ENCODE measurements around the gene DPH3. TPM values are rescaled to one million over a fixed set of nuclear protein-coding genes. Genes with fewer than 3 reads are reported as not detected.

DPH3 gene
- total RNA-seq, 1 donor from 2014 or later, result 30.5 TPM

DNA sequence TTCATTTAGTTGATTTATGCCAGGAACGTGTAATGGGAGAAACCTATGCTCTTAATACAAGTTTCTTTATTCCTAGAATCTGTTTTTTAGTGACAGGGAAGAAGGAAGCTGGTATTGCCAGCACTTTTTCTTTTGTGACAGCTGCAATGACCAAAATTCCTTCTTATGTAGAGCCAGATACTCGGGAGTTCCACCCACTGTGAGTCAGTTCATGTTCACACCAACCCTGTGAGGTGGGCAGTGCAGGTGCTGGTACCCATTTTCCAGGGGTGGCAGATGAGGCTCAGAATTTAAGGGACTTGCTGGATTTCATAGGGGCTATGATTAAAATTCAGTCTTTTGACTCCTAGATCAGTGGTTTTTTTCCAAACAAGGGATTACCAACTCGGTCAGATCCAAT, 35.0 kb upstream of the DPH3 start:
- H3K9me3 Mint-ChIP-seq (ENCODE audit: unreplicated experiment), result no peaks in the 10 kb centered on the region
- peaks cover 17% of the 10 kb centered on the region for H3K4me1 Mint-ChIP-seq (ENCODE audit: low read depth, unreplicated experiment)
- TF ChIP-seq, protein P1, sequence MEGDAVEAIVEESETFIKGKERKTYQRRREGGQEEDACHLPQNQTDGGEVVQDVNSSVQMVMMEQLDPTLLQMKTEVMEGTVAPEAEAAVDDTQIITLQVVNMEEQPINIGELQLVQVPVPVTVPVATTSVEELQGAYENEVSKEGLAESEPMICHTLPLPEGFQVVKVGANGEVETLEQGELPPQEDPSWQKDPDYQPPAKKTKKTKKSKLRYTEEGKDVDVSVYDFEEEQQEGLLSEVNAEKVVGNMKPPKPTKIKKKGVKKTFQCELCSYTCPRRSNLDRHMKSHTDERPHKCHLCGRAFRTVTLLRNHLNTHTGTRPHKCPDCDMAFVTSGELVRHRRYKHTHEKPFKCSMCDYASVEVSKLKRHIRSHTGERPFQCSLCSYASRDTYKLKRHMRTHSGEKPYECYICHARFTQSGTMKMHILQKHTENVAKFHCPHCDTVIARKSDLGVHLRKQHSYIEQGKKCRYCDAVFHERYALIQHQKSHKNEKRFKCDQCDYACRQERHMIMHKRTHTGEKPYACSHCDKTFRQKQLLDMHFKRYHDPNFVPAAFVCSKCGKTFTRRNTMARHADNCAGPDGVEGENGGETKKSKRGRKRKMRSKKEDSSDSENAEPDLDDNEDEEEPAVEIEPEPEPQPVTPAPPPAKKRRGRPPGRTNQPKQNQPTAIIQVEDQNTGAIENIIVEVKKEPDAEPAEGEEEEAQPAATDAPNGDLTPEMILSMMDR (IDR thresholded peaks at IDR 0.05; ENCODE audit: partially characterized antibody, unreplicated experiment), result no peak
- H3K27me3 Mint-ChIP-seq (ENCODE audit: unreplicated experiment), result no peaks in the 10 kb centered on the region
- H3K36me3 Mint-ChIP-seq (ENCODE audit: unreplicated experiment), result peaks cover 23% of the 10 kb centered on the region
- no peak overlapping the region for H3K4me3 Mint-ChIP-seq (ENCODE audit: unreplicated experiment)
- no peak for DNase-seq
- no peak overlapping the region for H3K27ac Mint-ChIP-seq (ENCODE audit: unreplicated experiment)

DNA sequence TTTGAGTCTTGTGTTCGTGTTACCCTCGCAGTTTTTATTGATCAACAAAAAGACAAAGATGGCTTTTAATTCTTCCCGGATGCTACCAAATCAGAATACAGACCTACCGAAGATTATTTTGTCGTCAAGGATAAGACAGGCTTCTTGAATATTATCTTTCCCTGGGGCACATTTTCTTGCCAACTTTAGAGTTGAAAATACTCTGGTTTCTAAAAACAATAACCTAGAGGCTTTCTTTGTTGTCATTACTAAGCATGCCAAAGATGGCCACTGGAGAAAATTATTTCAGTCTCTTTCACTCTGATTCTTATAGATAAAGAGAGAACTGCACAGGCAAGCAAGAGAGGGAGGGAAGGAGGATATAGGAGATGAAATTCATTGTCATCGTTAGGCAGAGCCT, 34.1 kb upstream of the DPH3 start:
- TF ChIP-seq, protein P1 (IDR thresholded peaks at IDR 0.05; ENCODE audit: partially characterized antibody, unreplicated experiment), result no peak
- Mint-ChIP-seq H3K4me3 (ENCODE audit: unreplicated experiment) (no peak overlapping the region), H3K36me3 (ENCODE audit: unreplicated experiment) (peaks cover 23% of the 10 kb centered on the region), H3K9me3 (ENCODE audit: unreplicated experiment) (no peaks in the 10 kb centered on the region), H3K27me3 (ENCODE audit: unreplicated experiment) (no peaks in the 10 kb centered on the region), H3K4me1 (ENCODE audit: low read depth, unreplicated experiment) (peaks cover 17% of the 10 kb centered on the region), H3K27ac (ENCODE audit: unreplicated experiment) (peak overlapping the region; percentile 2)
- no peak for DNase-seq

DNA sequence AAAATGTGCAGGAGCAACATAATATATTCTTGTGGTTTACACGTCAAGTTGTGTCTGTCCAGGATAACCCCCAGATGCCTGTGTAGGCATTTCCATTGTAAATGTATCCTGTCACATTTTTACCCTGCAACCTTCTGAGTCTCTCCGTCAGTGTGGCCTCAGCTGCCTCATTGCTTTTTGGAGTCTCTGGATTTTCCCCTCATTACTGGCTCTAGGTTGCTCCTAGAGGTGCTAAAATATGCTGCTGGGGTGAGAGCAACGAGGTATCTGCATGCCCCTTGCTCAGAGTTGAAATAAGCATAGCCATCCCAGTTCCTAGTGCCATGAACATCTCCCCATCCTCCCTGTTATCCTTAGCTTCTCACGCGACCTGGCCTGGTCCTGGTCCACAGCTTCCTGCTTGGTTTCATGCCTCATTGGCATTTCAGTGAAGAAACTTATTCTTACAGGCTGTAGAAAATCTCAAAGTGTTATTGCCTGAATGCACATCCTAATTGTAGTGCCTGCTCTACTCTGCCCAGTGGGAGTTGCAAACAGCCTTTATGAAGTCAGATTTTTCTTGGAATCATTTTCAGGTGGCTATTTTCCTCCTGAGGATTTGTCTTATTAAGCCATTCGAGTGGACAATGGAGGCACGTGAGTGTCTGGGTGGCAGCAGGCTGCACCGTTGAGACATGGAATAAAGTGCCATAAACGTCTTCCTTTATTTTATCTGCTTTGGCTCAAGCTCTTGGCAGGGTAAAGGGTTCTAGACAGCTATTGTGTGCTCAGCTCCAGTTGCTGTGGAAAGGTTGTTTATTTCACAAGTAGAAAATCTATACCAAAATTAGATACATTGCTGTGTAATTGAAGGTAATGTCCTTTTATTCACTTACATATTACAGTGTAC, 33.5 kb upstream of the DPH3 start:
- Mint-ChIP-seq H3K36me3 (ENCODE audit: unreplicated experiment) (peaks cover 23% of the 10 kb centered on the region), H3K27me3 (ENCODE audit: unreplicated experiment) (no peaks in the 10 kb centered on the region), H3K4me3 (ENCODE audit: unreplicated experiment) (no peak overlapping the region), H3K9me3 (ENCODE audit: unreplicated experiment) (no peaks in the 10 kb centered on the region), H3K4me1 (ENCODE audit: low read depth, unreplicated experiment) (peaks cover 17% of the 10 kb centered on the region), H3K27ac (ENCODE audit: unreplicated experiment) (no peak overlapping the region)
- TF ChIP-seq, protein P1 (IDR thresholded peaks at IDR 0.05; ENCODE audit: partially characterized antibody, unreplicated experiment), result no peak
- no peak for DNase-seq

DNA sequence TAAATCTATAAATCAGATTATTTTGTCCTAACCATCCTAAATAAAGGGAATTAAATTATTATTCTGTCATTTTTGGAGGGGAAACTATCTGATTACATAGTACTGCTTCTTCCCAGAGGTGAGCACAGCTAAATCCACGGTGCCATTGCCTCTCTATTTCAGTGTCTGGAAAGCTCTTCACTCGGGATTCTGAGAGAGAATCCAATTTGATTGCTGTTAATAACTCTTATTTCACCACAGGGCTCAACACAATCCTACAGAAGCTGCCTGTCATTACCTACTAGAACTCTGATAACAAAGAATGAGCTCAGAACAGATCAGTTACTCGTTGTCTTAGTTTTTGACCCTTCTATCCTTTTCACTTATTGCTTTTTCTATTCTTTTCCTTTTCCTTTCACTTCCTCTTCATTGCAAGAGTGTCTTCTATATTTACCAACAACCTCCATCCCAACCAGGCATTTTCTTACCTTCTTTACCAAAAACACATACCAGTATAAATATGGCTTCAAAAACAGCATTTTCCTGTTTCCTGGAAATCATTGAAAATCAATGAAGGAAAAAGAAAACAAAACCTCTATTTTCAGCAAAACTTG, 30.7 kb upstream of the DPH3 start:
- Mint-ChIP-seq H3K27ac (ENCODE audit: unreplicated experiment) (no peak overlapping the region), H3K9me3 (ENCODE audit: unreplicated experiment) (no peaks in the 10 kb centered on the region), H3K4me1 (ENCODE audit: low read depth, unreplicated experiment) (peaks cover 6% of the 10 kb centered on the region), H3K36me3 (ENCODE audit: unreplicated experiment) (peaks cover 23% of the 10 kb centered on the region), H3K4me3 (ENCODE audit: unreplicated experiment) (no peak overlapping the region), H3K27me3 (ENCODE audit: unreplicated experiment) (no peaks in the 10 kb centered on the region)
- no peak for DNase-seq
- TF ChIP-seq, protein P1 (IDR thresholded peaks at IDR 0.05; ENCODE audit: partially characterized antibody, unreplicated experiment), result no peak

DNA sequence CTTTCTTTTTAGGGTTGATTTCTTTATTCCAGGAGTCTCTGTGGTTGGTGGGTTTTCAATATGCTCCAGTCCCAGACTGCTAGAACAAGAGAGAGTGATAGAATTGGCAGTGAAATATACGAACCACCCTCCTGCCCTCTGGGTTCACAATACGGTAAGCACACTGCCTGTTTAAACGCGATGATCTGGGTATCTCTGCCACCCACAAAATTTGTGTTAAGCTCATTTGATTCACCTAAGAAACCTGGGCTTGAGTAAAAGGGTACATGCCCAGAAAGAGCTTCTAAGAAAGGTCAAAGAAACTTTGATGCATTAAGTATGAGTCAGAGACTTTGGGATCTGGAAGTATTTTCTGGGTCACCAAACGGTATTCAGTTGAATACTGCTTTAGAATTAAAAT, 30.1 kb upstream of the DPH3 start:
- H3K27ac Mint-ChIP-seq (ENCODE audit: unreplicated experiment), result no peak overlapping the region
- H3K27me3 Mint-ChIP-seq (ENCODE audit: unreplicated experiment), result no peaks in the 10 kb centered on the region
- H3K36me3 Mint-ChIP-seq (ENCODE audit: unreplicated experiment), result peaks cover 23% of the 10 kb centered on the region
- no peak for DNase-seq
- H3K9me3 Mint-ChIP-seq (ENCODE audit: unreplicated experiment), result no peaks in the 10 kb centered on the region
- no peak overlapping the region for H3K4me3 Mint-ChIP-seq (ENCODE audit: unreplicated experiment)
- TF ChIP-seq, protein P1 (IDR thresholded peaks at IDR 0.05; ENCODE audit: partially characterized antibody, unreplicated experiment), result no peak
- H3K4me1 Mint-ChIP-seq (ENCODE audit: low read depth, unreplicated experiment), result peaks cover 6% of the 10 kb centered on the region
